ENCODE results near the gene BDKRB2. TPM values are rescaled to one million over a fixed set of nuclear protein-coding genes. Genes with fewer than 3 reads are reported as not detected.

Gene BDKRB2
- total RNA-seq, 1 donor from 2014 or later, result 3.2 TPM

- Histone ChIP-seq H3K36me3 (ENCODE audit: control insufficient read depth, insufficient read depth, low read length) (no peaks in the 10 kb centered on the region), H3K27me3 (ENCODE audit: control insufficient read depth, insufficient read depth, low read length) (no peaks in the 10 kb centered on the region), H3K4me3 (ENCODE audit: low read depth, low read length) (peak overlapping the region; percentile 58)
- TF ChIP-seq CTCF (IDR thresholded peaks at IDR 0.05; ENCODE audit: insufficient read depth, low read length, severe bottlenecking), result peak; percentile 17
- peak; percentile 88 for DNase-seq (ENCODE audit: low read depth)
- no peak for FAIRE-seq
These were observed 679 bp downstream of the BDKRB2 start for GRCh38 chr14:96205059-96205977.

- no peak for TF ChIP-seq CTCF (IDR thresholded peaks at IDR 0.05; ENCODE audit: insufficient read depth, low read length, severe bottlenecking)
- H3K36me3 ChIP-seq (ENCODE audit: control insufficient read depth, insufficient read depth, low read length), result no peaks in the 10 kb centered on the region
- no peak overlapping the region for H3K4me3 ChIP-seq (ENCODE audit: low read depth, low read length)
- DNase-seq (ENCODE audit: low read depth), result no peak
- no peaks in the 10 kb centered on the region for H3K27me3 ChIP-seq (ENCODE audit: control insufficient read depth, insufficient read depth, low read length)
- no peak for FAIRE-seq
These were observed 1.3 kb downstream of the BDKRB2 start for GRCh38 chr14:96205978-96206360.

- DNase-seq (ENCODE audit: low read depth) (no peak), FAIRE-seq (no peak)
- TF ChIP-seq CTCF (IDR thresholded peaks at IDR 0.05; ENCODE audit: insufficient read depth, low read length, severe bottlenecking), result no peak
- Histone ChIP-seq H3K4me3 (ENCODE audit: low read depth, low read length) (no peak overlapping the region), H3K36me3 (ENCODE audit: control insufficient read depth, insufficient read depth, low read length) (no peaks in the 10 kb centered on the region), H3K27me3 (ENCODE audit: control insufficient read depth, insufficient read depth, low read length) (no peaks in the 10 kb centered on the region)
These were observed 1.8 kb downstream of the BDKRB2 start for GRCh38 chr14:96206461-96206860.

GRCh38 chr14:96207686-96208085 is 3.0 kb downstream of the BDKRB2 start:
- FAIRE-seq, result no peak
- Histone ChIP-seq H3K4me3 (ENCODE audit: low read depth, low read length) (no peak overlapping the region), H3K36me3 (ENCODE audit: control insufficient read depth, insufficient read depth, low read length) (no peaks in the 10 kb centered on the region), H3K27me3 (ENCODE audit: control insufficient read depth, insufficient read depth, low read length) (no peaks in the 10 kb centered on the region)
- DNase-seq (ENCODE audit: low read depth), result peak; percentile 75
- no peak for TF ChIP-seq CTCF (IDR thresholded peaks at IDR 0.05; ENCODE audit: insufficient read depth, low read length, severe bottlenecking)

GRCh38 chr14:96208739-96209138 is 4.1 kb downstream of the BDKRB2 start:
- Histone ChIP-seq H3K27me3 (ENCODE audit: control insufficient read depth, insufficient read depth, low read length) (no peaks in the 10 kb centered on the region), H3K36me3 (ENCODE audit: control insufficient read depth, insufficient read depth, low read length) (no peaks in the 10 kb centered on the region), H3K4me3 (ENCODE audit: low read depth, low read length) (no peak overlapping the region)
- FAIRE-seq (no peak), DNase-seq (ENCODE audit: low read depth) (no peak)
- TF ChIP-seq CTCF (IDR thresholded peaks at IDR 0.05; ENCODE audit: insufficient read depth, low read length, severe bottlenecking), result no peak
